PFSK-1 (cell line): Measurements from ENCODE around the gene FAAH.

Experiments
- POLR2AphosphoS5 ChIP-seq: IDR thresholded peaks from 2 replicates; pipeline ENCODE4 v1.6.1; 2012; ENCODE audit warnings: low read depth, mild to moderate bottlenecking, control low read depth, low read length, moderate library complexity
- REST ChIP-seq, 2 experiments: IDR thresholded peaks; 2 replicates each; pipeline versions ENCODE4 v1.6.1 to v1.8.0; 2011 to 2012; ENCODE audit warnings: low read depth in 2 of 2, low read length in 2 of 2, control low read depth in 1 of 2, inconsistent platforms in 1 of 2, mild to moderate bottlenecking in 1 of 2, moderate library complexity in 1 of 2; ENCODE audit not compliant: insufficient read depth in 1 of 2
- SIN3A ChIP-seq: IDR thresholded peaks from 2 replicates; pipeline ENCODE4 v1.6.1; 2012; ENCODE audit warnings: mild to moderate bottlenecking, low read length, moderate library complexity, borderline replicate concordance; ENCODE audit not compliant: insufficient read depth
- TAF1 ChIP-seq: IDR thresholded peaks from 2 replicates; pipeline ENCODE4 v1.6.1; 2012; ENCODE audit warnings: low read length, control low read depth, borderline replicate concordance; ENCODE audit not compliant: insufficient read depth

GRCh38 chr1:46411010-46411405 is 16.9 kb downstream of the FAAH start:
- TF ChIP-seq POLR2AphosphoS5 (no peak), REST (IDR thresholded peaks at IDR 0.05; ENCODE audit: insufficient read depth in 1 of 2, low read depth in 2 of 2, low read length in 2 of 2) (no peak), SIN3A (no peak), TAF1 (no peak)
